Activated CD4-positive, alpha-beta T cell treated with anti-CD3 and anti-CD28 coated beads, Interleukin-2, amount 50 U/mL, for 16 hours (primary cell): ENCODE data around the gene KCNAB1.

ENCODE experiments used
- DNase-seq: peaks from one replicate; pipeline ENCODE4 v3.0.0-alpha.2; 2020

The KCNAB1 gene

DNA sequence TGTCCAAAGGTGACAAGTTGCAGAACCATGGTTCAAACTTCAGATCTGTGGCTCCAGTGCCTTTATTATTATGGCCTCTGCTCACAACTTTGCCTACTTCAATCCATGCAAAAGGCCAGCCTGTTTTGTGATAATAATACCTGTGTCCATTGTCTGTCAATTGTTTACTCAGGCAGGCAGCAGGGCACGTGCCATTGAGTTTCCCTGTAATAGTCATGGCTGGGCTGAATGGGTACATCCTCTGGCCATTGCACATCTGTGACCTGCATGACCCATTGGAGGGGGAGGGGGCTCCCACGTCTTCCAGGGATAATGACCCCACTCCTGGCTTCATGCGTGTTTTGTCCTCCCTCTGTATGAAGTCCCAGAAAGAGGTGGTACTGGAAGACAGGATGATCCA is 219.1 kb downstream of the KCNAB1 start:
- no peak for DNase-seq

DNA sequence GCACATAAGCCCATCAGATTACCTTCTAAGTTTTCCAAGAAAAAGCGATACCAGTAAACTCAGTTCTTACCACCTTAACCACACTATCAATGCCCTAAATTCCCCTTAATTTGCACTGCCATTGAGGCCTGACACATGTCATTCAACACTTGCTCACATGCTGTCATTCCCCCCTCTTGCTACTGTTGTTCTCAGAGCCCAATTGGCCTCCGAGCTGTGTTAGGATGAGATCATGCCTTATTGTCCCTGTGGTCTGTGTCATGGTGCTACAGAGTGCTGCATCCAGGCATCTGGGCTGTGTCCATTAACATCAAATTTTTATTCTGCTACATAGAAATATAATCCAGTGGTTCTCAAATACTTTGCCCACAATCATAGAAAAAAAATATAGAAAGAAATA is 221.0 kb downstream of the KCNAB1 start:
- DNase-seq = no peak

DNA sequence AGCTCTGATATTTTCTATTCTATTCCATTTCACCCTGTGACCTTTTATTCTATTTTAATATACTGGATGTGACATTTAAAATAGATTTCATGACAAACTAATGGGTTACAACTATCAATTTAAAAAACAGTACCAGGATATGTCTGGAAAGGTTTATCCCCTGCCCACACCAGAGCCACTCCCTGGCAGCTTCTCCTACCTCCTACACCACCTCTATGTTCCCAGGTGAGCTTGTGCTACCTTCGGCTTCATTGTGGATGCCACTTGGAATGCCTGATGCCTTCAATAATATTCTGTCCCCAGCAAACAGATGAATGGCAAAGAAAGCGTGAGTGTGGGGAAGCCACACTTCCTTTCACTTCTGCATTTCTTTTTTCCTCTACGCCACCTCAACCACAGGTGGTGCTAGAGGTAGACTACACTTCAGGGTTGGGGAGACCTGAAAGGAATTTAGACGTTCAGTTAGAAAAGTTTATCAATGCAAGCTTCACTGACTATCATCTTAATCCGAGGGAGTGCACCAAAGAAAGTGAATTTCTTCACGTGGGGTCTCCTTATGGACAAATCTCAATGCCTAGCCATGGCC is 221.5 kb downstream of the KCNAB1 start:
- no peak for DNase-seq

DNA sequence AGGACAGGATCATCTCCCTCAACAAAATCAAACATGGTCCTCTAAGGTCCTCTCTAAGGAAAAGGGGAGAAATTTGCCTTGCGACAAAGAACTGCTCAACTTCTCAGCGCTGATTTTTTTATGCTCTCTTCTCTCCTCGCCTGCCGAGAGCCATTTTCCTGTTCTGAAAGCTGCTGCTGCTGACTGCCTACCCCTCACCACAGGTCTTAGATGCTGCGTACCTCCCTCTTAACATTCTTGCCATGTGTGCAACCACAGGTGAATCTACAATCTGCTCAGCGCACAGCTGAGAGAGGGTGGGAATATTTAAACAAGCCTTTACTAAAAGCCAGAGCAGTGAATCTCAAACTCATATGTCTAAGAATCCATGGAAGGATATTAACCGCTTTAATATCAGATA is 223.8 kb downstream of the KCNAB1 start:
- no peak for DNase-seq

DNA sequence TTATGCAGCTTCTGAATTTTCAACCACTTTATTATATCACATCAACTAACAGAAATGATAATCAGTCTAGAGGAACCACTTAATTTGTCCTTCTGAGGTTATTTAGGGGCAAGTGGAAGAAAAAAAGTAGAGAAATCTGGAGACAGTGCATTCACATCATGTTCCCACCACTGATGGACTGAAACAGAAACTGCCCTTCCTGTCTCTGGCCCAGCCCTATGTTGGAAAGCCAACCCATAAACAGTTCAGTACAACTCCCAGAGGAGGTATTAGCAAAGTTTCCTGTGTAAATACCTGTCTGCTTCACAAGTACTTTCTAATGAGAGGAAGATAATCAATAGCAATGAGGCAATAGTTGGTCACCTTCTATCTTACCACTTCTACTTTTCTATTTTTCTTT is 228.7 kb downstream of the KCNAB1 start:
- no peak for DNase-seq

DNA sequence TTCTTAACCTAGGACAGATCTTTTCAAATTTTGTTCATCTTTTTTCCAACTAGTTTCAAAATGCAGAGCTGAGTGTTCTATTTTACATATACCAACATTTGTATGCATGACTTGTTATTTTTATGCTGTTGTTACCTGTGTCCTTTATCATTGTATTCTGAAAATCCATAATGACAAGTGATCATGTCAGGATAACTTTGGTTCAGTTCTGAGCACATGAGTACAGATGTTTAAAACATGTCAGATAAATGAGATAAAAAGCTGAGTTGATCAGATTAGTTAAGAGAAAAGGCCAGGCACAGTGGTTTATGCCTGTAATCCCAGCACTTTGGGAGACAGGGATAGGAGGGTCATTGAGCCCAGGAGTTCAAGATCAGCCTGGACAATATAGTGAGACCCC is 229.6 kb downstream of the KCNAB1 start:
- no peak for DNase-seq

DNA sequence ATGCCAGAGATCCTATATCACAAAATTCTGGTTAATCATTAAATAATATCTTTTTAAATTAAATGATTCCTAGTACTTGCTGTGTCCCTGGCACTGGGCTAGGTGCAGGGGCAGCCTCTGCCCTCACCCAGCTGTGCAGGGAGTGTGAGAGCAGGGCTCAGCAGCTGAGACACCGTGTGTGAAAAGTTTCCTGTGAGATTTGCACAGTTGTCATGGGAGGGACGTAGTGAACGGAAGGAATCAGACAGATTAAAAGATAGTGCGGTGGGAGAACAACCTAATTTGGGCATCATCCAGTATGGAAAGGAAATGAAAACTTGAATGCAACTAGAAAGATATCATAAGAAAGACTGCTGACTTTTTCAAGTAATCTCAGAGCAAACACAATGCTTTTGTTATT is 230.4 kb downstream of the KCNAB1 start:
- no peak for DNase-seq

DNA sequence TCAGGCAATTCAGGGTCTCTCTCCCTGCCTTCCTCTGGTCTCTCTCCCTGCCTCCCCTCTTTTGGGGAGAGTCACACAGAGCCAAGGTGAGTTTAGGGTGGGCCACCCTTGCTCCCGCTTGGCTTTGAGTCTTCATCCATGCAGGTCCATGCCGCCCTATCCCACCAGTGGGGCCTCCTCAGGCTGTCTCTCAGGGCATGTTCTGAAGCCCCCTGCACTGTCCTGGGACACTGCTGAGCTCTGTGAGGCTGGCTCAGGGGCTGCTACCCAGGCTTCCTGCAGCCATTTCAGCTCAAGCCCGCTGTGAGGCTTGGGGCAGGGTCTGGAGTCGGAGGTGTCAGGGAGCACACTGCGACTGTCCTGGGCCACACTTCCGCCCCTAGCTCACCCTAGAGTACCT is 231.4 kb downstream of the KCNAB1 start:
- DNase-seq = no peak

DNA sequence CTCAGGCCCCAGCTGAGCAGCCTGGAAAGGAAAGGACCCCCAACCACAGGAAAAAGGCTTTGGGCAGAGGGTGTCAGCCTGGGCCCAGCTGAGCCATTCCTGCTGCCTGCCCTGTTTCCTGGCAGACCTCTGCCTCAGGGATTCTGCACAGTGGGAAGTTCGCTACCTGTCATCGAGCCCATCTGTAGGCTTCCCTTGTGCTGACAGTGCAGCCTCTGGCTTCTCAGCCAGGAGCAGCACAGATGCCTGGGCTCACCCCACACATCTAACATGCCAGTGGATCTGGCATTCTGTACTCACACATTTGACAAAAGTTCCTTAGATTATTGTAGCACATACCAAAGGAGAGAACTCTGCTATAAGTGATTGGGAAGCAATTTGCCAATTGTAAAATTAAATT is 232.3 kb downstream of the KCNAB1 start:
- no peak for DNase-seq

DNA sequence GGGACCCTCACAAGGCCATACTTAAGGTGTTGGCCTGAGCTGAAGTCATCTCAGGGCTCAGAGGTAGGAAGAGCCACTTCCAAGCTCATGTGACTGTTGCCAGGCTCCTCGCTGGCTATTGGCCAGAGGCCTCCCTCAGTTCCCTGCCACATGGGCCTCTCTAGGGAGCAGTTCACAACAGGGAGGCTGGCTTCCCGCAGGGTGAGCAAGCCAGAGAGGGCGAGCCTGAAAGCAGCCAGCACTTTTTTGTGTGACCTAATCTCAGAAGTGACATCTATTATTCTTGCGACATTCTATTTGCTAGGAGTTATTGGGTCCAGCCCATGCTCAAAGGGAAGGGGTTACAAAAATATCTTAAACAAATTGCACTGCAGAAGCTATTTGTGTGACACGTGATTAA is 233.2 kb downstream of the KCNAB1 start:
- DNase-seq = no peak

DNA sequence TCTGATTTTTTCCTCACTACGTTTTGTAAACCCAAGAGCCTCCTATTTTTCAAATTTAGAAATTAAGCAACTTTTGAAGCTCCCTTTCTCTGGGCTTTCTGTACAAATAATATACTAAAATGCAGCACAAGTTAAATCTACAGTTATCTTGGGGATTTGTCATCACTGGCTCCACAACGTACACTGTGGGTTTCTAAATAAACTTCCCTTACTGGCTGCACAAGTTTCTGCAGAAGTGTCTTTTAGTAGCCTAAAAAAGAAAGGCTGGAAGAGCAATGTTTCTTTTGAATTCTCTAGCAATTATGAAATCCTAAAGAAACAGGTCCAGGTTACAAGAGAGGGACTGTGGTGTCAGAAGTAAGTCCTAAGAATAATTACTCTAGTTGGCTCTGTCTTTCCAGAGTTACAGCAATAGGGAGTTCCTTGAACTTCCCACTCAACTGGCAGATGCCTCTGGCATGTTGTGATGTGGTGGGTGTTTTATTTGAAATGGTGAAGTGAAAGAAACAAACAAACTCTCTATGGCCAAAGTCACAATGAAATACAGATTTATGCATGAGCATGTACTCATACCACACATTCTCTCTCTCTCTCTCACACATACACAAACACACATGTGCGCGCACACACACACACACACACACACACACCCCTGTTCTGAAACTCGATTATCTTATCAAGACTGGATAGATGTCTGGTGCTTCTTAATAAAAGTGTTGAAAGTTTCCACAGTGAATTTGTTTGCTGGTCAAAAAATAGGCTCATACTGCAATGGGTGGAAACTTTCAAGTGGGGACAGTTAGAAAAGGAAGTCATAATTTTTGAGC is 236.4 kb downstream of the KCNAB1 start:
- DNase-seq = no peak

DNA sequence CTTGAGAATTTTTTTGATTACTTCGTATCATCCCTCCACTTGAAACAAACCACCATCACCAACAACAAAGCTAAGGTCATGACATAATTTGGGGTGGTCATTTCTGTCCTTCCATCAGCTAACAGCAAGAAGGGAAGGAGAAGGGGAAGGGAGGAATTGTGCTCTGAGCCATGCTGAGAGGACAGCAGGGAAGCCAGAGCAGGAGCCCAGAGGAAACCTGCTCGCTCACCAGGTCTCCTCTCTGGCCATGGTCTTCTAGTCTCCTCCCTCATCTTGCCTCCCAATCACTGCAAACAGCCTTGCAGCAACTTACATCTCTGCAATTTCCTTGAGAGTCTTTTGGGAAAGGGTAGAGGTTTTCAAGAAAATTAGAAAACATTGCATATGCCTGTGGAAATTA is 237.9 kb downstream of the KCNAB1 start:
- DNase-seq = no peak

DNA sequence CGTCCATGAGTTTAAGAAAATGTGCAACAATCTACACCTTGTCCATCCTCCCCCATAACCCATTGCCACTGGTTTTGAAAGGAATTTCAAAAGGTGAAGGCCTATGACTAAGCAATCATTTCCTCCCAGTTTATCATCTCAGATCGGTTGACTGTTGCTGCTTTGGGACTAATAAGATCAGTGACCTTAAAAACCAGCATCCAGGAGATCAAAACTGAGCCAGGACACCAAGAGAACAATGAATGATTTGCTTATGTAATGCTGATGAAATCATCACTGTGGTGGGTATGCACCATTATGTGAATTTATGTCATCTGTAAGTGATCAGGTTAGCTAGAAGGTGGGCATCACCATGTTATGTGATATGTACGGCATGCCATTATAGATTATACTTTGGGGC is 239.0 kb downstream of the KCNAB1 start:
- DNase-seq = no peak

DNA sequence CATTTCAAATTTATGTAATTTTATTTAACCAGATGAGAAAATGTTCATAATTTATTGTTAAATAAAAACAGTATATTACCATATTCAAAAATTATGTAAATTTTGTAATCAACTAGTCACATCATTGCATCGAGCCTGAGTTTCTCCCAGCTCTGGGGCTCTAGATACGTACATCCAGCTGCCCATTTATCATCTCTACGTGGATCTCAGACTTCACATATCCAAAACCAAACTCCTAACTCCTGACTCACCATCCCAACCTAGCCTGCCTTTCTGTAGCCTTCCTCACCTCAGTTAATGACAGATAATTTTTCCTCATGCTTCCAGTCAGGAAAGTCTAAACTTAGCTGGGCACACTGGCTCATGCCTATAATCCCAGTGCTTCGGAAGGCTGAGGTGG is 239.7 kb downstream of the KCNAB1 start:
- no peak for DNase-seq

DNA sequence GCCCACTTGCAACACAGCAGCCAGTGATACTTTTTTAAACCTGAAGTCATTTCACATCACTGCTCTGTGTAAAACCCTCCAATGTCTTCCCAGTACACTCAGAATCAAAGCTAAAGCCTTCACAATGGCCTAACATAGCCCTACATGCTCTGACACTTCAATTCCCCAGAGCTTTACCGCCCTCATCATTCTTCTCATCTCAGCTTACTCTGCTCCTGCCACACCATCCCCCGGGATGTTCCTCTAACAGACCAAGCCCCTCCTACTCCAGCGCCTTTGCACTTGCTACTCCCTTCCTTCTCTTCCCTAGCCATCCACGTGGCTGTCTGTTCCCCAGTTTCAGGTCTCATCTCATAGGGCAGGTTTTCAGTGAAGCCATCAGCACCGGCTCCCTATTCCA is 240.6 kb downstream of the KCNAB1 start:
- no peak for DNase-seq

DNA sequence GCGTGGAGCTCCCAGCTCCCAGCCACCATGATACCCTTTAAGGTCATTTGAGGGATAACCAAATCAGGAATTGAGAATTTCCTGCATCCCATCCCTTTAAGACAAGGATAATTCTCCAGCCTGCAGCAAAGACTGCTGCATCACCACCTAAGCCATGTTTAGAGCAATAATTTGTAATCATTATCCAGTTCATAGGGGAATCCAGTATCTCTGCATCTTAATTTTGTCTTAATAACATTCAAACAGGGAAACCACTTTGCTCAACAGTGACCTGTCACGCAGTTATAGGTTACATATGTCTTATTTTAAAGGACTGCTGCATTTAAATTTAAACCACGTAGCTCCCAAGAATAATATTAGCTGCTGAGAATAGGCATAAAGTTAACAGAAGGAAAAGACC is 246.2 kb downstream of the KCNAB1 start:
- DNase-seq = no peak

DNA sequence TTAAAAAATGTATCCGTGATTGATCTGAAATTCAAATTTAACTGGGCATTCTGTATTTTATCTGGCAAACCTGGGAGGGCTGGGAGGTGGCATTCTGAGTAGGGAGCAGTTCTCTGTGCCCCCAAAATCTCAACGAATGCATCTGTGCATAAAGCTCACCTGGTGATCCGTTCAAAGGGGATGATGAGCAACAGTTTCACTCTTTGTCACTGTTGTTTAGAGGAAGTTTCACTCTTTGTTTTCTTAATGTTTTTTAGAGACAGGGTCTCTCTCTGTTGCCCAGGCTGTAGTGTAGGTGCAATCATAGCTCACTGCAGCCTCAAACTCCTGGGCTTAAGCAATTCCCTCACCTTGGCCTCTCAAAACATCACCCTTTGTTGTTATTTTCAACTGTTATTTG is 247.8 kb downstream of the KCNAB1 start:
- DNase-seq = peak; percentile 23

DNA sequence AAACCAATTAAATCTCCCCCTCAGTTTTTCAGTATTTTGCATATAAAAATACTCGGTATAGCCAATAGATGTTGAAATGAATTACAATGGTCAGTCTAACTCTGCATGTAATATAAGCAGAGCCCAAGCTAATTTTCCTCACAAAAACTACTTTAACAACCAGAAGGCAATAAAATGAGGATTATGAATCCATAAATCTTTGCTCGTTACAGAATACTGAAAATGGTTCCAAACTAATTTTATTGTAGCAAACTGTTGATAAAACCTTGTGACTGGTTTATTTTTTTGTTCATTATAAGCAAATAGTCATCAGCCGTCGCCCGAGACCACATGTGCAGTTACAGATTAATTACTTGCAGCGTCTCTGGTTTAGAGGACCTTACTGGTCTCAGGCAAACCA is 251.3 kb downstream of the KCNAB1 start:
- DNase-seq = no peak

DNA sequence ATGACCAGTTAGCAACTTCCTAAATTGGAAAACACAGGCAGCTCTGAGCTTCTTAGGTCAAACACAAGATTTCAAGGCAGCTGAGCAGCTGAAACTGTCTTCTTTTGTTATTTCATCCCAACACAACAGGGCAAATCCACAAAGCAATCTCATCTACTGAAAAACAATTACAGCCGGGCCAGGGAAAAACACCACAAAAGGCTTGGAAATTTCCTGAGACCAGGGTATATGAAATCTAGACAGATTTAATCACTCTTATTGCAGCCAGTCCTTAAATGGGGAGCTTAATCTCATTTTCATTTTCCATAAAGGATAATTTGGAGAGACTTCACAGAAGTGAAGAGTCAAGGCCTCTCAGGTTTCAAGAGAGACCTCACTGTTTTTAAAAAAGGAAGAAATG is 252.7 kb downstream of the KCNAB1 start:
- no peak for DNase-seq

DNA sequence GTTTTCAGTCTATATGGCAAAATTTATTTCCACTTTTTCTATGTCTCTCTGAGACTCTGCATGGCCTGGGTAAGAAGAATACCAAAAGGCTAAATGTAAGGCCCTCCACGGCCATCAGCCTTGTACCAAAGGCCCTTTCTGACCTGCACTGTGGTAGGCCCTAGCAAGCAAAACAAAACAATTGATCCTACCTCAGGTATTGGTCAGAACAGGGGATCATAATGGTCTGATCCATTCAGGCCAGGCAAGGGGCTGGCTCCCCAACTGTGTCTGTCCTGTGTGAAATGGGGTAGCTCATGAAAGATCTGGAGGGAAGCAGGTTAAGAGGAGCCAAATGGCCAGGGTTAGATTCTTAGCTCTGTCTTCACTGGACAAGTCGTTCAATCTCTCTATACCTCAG is 253.3 kb downstream of the KCNAB1 start:
- DNase-seq = no peak

DNA sequence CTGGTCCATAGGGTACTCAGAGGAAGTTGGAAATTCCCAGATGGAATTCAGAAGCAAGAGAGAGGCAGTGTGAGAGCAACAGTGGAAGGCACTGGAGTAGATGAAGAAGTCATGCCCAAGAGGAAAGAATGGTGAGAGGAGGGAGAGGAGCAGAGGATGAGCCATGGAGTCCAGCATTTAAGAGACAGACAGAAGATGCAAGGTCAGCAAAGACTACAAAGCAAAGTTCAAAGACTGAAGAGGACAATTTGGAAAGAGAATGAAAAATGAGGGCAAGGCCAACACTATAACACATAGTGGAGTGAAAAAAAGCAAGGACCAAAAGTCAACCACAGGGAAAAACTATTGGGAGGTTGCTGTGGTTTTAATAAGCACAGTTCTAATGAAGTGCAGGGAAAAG is 255.8 kb downstream of the KCNAB1 start:
- no peak for DNase-seq

DNA sequence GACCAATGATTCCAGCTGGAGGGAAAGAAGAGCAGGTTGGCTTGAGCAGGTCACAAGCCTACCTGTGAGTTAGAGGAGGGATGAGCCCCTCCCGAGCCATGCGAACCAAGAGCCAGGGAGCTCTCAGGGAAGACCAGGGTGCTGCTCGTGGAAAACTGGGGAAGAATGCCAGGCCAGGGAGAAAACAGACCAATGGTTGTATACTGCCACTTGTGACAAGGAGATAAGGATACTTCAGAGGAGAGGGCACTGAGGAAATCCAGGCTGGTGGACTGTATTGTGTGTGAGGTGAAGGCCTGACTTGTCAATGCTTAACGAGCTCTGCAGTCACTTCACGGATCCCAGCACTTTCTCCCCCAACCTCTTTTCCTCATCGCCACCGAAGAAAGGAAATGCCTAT is 256.9 kb downstream of the KCNAB1 start:
- DNase-seq = no peak

DNA sequence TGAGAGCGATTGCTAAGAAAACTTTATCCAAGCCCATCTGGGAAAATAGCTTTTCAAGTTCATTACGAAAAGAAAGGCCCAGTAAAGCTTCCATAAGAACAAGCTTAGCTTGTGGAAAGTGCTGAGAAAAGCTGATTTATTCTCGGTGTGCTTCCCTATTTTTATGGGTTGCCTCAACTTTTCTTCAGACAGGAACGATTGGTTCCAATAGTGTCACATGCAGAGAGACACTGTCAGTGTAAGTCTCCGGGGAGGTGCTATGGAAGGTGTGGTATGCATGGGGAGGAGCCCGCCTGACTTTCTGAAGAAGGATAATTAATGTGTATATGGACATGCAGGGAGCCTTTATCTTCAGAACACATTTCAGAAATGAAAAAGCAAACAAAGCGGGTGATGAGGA is 257.3 kb downstream of the KCNAB1 start:
- no peak for DNase-seq

DNA sequence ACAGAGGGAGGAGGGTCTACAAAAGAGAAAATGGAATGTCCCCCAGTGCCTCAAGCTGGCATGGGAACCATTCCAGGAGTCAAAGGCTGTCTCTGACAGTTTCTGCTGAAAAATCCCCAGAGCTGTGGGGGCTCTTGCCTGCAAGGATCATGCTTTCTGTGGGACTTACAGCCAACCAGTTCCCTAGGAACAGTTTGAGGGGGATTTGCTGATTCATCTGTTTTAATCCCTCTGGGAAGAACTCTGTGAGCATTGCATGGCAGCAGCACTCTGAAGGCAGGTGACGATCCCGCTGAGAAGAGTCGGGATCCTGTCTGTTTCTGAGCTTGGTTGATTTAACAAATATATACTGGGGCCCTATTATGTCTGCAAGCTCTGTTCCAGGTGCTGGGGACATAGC is 258.5 kb downstream of the KCNAB1 start:
- no peak for DNase-seq

DNA sequence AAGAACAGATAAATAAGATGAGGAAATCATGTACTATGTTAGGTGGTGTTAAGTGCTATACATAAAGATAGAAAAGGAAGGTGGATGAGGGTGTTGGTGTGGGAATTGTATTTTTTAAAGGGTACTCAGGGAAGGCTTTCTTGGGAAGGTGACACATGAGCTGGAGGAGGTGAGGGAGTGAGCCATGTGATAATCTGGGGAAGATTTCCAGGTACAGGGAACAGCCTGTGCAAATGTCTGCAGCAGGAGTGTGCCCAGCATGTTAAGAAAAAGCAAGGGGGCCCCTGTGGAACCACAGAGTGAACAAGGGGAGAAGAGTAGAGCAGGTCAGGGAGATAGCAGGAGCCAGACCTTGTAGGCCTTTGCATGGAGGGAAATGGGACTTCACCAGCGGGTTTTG is 258.9 kb downstream of the KCNAB1 start:
- no peak for DNase-seq
